ENCODE results near the gene MICOS13. TPM values are rescaled to one million over a fixed set of nuclear protein-coding genes. Genes with fewer than 3 reads are reported as not detected.

Gene MICOS13
- total RNA-seq, 1 experiment from 2014 or later: 93.5 TPM

GRCh38 chr19:5705552-5705951 is 25.2 kb upstream of the MICOS13 start:
- Histone ChIP-seq H3K9me3 (ENCODE audit: control insufficient read depth, insufficient read depth, low read depth, low read length) (no peaks in the 10 kb centered on the region), H3K36me3 (ENCODE audit: control insufficient read depth, insufficient read depth, low read length) (no peaks in the 10 kb centered on the region; the same call in none of the 2 replicates), H3K27ac (ENCODE audit: low read length) (no peak overlapping the region), H3K4me3 (ENCODE audit: low read depth in 2 of 2, low read length in 2 of 2) (no peak overlapping the region), H3K4me1 (ENCODE audit: control insufficient read depth, insufficient read depth, low read length) (no peaks in the 10 kb centered on the region), H3K27me3 (ENCODE audit: control insufficient read depth, insufficient read depth, low read length) (no peaks in the 10 kb centered on the region)
- no TSS peak for BruUV-seq (replicated peaks)
- DNase-seq (ENCODE audit: low read depth, low spot score) (no peak), ATAC-seq (no peak)
- CTCF ChIA-PET: no interaction called here
- TF ChIP-seq REST (IDR thresholded peaks at IDR 0.05; ENCODE audit: insufficient read depth in 1 of 2, low read depth in 2 of 2, low read length in 1 of 2): no peak
- no peak for TF ChIP-seq CTCF (IDR thresholded peaks at IDR 0.05)
- no peak for TF ChIP-seq SIN3A (IDR thresholded peaks at IDR 0.05; ENCODE audit: borderline replicate concordance, insufficient read depth, low read depth, low read length)
- TF ChIP-seq POLR2AphosphoS5 (IDR thresholded peaks at IDR 0.05; ENCODE audit: low read depth, low read length): no peak
- TF ChIP-seq TCF7L2 (IDR thresholded peaks at IDR 0.05; ENCODE audit: low read depth, low read length): no peak
- intact Hi-C loops (cut with micrococcal nuclease; ENCODE audit: unreplicated experiment): no loop called here
- POLR2A ChIA-PET: no interaction called here
- in situ Hi-C loops (cut with HindIII; ENCODE audit: low pct_unique_long_range_greater_than_20kb, low sequenced_read_pairs): no loop called here

GRCh38 chr19:5703819-5704818 is 23.8 kb upstream of the MICOS13 start:
- in situ Hi-C loops (cut with HindIII; ENCODE audit: low pct_unique_long_range_greater_than_20kb, low sequenced_read_pairs): no loop called here
- intact Hi-C loops (cut with micrococcal nuclease; ENCODE audit: unreplicated experiment): no loop called here

More at GRCh38 chr19:5703819-5704818, 23.8 kb upstream of the MICOS13 start:
- H3K9me3 ChIP-seq (ENCODE audit: control insufficient read depth, insufficient read depth, low read depth, low read length): no peaks in the 10 kb centered on the region
- TF ChIP-seq SIN3A (IDR thresholded peaks at IDR 0.05; ENCODE audit: borderline replicate concordance, insufficient read depth, low read depth, low read length): no peak
- TF ChIP-seq REST (IDR thresholded peaks at IDR 0.05; ENCODE audit: insufficient read depth in 1 of 2, low read depth in 2 of 2, low read length in 1 of 2): no peak
- no peak for TF ChIP-seq TCF7L2 (IDR thresholded peaks at IDR 0.05; ENCODE audit: low read depth, low read length)
- TF ChIP-seq POLR2AphosphoS5 (IDR thresholded peaks at IDR 0.05; ENCODE audit: low read depth, low read length): no peak
- TF ChIP-seq CTCF (IDR thresholded peaks at IDR 0.05): no peak
- ATAC-seq: no peak
- H3K4me3 ChIP-seq (ENCODE audit: low read depth in 2 of 2, low read length in 2 of 2): no peak overlapping the region
- ChIA-PET POLR2A (no interaction called here), CTCF (no interaction called here)
- no peaks in the 10 kb centered on the region for H3K4me1 ChIP-seq (ENCODE audit: control insufficient read depth, insufficient read depth, low read length)
- DNase-seq (ENCODE audit: low read depth, low spot score): no peak
- no peaks in the 10 kb centered on the region; the same call in none of the 2 replicates for H3K36me3 ChIP-seq (ENCODE audit: control insufficient read depth, insufficient read depth, low read length)
- no TSS peak for BruUV-seq (replicated peaks)
- no peaks in the 10 kb centered on the region for H3K27me3 ChIP-seq (ENCODE audit: control insufficient read depth, insufficient read depth, low read length)
- H3K27ac ChIP-seq (ENCODE audit: low read length): no peak overlapping the region
